Germinal center (tissue), 1 donor: ENCODE measurements around the gene TCEAL9.
"Not testable (repeated sequence)": the region's sequence is repeated elsewhere in the genome, so short reads cannot be mapped to it uniquely, and the experiment has no call there.

Experiments
- DNase-seq: peaks from one replicate; pipeline ENCODE4 v3.0.0; 2012; ENCODE audit warnings: mixed read lengths, low spot score

The TCEAL9 gene

DNA sequence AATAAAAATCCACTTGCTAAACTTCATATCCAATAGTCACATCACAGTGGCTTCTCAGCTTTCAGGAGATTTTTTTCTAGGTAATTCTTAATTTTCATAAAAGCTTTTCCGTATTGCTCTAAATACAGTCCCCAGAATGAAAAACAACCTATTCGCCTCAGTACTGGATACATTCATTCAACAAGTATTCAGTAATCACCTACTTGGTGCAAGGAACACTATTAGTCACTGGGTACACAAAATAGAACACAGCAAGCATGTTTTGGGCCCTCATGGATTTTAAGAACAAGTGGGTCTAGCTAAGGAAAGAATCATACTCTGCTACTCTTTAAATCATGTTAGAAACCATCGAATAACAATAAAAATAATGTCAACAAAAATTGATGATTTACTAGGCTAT is 17.3 kb downstream of the TCEAL9 start:
- DNase-seq, result no peak

DNA sequence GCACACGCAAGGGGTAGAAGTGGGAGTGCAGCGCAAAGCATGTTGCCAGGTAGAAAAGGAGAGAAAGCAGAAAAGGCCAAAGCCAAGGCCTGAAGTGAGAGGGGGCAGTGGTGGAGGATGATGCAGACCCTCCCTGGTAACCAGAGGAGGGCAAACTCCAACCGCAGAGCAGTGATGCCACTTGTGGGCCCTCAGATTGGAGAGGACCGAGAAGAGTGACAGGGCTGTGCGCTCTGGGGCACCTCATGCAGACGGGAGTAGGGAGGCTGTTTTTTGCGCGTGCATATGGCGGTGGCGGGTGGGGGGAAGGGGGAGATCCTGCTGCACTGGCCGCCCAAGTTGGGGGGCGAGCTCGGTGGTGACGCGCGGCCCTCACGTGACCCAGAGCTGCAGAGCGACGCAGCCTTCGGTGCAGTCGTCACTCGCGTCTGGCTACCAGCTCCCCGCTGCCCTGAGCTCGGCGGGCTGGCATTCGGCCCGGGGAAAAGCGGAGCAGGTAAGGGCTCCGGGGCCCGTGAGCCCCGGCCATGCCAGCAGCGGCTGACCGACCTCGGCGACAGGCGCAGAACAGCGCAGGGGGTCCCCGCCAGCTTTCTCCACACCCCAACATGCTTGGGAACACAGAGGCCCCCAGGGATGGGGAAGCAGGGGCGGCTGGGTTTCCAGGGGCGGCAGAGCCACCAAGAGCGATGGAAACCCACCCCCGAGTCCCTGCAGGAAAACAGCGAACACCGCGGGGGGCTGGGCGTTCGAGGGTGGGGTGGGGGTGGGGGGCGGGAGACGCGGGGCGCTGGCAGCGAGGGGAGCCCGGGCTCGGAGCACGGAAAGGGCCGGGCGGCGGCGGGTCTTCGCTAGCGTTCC is 20.0 kb downstream of the TCEAL9 start, which contains the start of gene BEX3:
Gene BEX3 (plus strand): TSS at position 421 of the 861 bp plus-strand sequence. CDS start 984 bp downstream, outside the sequence.
- DNase-seq, result peak; percentile 17

DNA sequence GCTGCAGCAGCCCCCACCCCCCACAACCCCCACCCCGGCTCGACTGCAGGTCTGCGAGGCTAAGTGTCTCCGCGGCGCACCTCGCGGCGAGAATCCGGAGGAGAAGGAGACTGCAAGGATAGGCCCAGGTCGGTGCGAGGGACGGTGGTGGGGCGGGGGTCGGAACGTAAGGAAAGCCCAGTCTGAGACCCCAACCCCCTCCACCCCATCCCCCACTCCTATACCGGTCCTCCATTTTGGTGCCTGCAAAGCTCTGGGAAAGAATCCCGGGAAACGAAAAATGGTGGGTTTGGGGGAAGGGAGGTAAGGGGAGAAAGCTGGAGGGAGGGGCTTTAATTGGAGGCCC is 20.6 kb downstream of the TCEAL9 start:
- DNase-seq, result no peak

- DNase-seq, result no peak
These were observed 22.7 kb downstream of the TCEAL9 start for GRCh38 chrX:103378990-103379389.

- no peak for DNase-seq
These were observed 26.6 kb downstream of the TCEAL9 start for GRCh38 chrX:103382877-103383276.

DNA sequence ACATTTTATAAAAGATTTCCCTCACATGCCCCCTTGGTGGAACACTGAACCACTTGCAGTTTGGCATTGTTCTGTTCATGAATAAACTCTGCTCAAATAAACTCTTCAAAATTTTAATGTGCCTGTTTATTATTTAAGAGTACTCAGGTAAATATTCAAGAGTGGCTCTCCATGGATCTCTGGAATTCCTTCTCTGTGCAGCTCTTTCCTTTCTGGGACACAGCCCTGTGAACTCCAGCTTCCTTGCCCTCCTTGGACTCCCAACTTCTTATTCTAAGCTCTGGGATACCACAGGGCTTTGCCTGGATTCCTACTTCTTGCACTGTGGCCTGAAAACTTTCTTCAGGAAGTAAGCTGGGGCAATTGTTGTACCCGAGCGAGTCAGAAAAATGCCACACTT is 28.4 kb downstream of the TCEAL9 start:
- DNase-seq, result no peak

GRCh38 chrX:103385283-103385830 is 29.1 kb downstream of the TCEAL9 start:
- DNase-seq, result not testable (repeated sequence)

GRCh38 chrX:103386332-103386731 is 30.0 kb downstream of the TCEAL9 start:
- no peak for DNase-seq

GRCh38 chrX:103393487-103393886 is 37.2 kb downstream of the TCEAL9 start:
- DNase-seq, result no peak

DNA sequence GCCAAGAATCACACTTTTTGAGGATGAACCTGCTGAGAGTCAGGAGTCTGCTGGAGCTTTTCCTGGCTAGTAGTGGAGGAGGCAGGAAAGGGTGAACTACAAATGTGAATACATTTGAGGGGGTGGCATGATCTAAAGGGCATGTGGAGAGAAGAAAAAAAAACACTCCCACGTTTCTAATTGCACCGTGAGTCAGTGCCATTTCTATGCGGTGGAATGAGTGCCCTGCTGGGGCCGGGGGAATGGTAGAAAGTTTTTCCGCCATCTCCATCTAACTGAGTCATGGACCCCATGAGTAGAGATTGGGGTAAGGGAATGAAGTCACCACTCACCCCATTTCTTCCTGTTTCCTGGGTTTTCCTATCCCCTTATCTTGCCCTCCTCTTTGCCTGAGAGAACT is 39.9 kb downstream of the TCEAL9 start:
- no peak for DNase-seq

DNA sequence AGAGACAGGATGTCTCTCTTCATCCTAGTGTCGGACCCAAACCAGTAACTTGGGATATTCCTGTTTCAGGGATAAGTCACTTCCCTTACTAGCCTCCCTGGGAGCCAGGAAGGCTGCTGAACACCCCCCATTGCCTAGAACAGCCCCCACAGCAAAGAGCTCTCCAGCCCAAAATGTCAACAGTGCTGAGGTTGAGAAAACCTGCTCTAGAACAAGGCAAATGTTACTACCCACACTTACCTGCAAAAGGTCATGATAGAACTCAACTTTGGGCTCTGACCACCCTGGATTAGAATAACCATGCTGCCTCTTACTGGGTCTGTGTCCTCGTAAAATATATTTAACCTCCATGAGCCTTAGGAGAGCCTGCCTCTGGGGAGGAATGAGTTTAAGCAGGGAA is 40.4 kb downstream of the TCEAL9 start:
- DNase-seq, result no peak

GRCh38 chrX:103397707-103398106 is 41.4 kb downstream of the TCEAL9 start:
- no peak for DNase-seq

GRCh38 chrX:103398421-103398864 is 42.1 kb downstream of the TCEAL9 start:
- no peak for DNase-seq

DNA sequence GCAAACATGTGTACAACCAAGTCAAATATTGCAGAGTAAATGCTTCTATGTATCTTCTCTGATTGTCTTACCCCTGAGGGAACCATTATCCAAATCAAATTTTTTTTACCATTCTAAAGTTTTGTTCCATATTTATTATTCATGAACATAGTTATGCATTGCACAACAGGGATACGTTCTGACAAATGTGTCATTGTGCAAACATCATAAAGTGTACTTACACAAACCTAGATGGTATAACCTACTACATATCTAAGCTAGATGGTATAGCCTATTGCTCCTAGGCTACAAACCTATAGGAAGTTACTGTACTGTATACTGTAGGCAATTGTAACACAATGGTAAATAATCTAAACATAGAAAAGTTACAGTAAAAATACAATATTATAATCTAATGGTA is 43.4 kb downstream of the TCEAL9 start:
- DNase-seq, result no peak

DNA sequence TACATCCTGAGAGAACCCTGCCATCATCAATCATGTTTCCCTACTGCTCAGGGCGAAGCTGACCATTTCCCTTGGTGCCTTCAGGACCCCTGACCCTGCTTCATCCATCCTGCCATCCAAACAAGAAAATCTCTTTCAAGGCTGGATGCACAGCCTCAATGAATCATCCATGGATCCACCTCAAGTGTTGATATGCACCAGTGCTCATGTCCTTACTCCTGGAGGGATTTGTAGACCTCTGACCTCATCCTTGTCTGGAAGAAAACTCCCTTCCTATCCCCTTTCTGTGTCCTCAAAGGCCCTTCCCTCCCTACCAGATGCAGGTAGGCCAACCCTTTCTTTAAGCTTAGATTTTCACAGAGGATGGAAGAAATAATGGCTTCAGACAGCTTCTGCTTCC is 44.6 kb downstream of the TCEAL9 start:
- no peak for DNase-seq

DNA sequence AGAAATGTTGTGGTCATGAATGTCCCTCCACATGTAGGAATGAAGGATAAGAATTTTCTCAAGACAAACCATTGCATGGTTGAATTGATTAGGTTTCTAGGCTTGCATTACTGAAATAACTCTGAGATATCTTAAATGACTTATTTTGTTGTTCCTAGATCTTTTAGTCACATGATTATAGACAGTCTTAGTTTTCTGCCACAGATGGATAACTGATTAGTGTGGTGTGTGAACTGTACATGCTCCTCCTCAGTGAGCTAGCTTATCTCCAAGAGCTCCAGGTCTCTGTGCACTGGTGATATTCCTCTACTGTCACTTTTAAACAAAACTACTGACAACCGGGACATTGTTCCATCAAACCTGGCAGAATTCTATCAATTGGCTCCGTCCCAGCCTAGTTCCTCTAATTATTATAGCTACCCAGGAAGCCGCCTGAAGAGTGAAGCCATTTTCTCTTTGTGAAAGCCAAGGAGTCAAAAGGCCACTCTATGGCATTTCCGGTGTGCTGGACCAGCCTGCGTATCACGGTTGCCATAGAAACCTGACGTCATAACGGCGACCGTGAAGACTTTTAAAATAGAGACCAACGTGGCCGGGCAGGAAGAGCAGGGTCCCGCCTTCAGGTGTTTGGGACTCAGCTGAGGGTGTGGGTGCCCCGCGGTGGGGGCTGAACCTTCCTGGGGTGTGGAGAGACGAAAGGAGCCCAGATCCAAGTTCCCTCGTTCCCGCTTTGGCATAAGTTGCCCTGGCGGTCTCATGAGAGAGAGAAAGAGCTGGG is 48.1 kb downstream of the TCEAL9 start:
- DNase-seq, result peak; percentile 21

- DNase-seq, result peak; percentile 2
These were observed 48.7 kb downstream of the TCEAL9 start for GRCh38 chrX:103405009-103405333.

- no peak for DNase-seq
These were observed 50.0 kb downstream of the TCEAL9 start for GRCh38 chrX:103406256-103406655.

DNA sequence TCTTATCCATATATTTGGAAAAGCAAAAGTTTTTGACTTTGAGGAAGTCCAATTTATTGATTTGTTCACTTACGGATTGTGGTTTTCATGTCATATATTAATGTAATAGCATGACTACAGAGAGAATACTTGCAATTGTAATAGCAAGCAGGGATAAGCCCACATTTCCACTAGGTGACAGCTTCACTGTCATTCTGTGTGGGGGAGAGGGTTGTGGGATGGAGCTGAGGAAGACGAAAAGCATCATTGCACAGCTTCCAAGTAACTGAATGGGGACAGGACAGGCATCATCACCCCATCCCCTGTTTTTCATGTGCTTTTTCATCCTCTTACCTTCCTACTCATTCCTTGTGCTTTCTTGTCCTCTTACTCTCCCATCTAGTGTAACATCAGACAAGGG is 51.5 kb downstream of the TCEAL9 start:
- DNase-seq, result no peak
